GM06990 (cell line): Measurements from ENCODE around the gene ZNF710.
"Not testable (repeated sequence)": the region's sequence is repeated elsewhere in the genome, so short reads cannot be mapped to it uniquely, and the experiment has no call there.

Experiments used
- DNase-seq: peaks from one replicate; pipeline ENCODE4 v3.0.0-alpha.2; 2011; ENCODE audit not compliant: insufficient read length; ENCODE audit errors: extremely low read depth
- H3K27me3 ChIP-seq: replicated peaks from 2 replicates; pipeline ENCODE4 v1.6.0; 2011; ENCODE audit warnings: low read length; ENCODE audit not compliant: control insufficient read depth, insufficient read depth
- H3K36me3 ChIP-seq: 2 replicates; pipeline ENCODE4 v1.5.1; 2011; ENCODE audit warnings: low read length; ENCODE audit not compliant: control insufficient read depth, insufficient read depth
- H3K4me3 ChIP-seq: replicated peaks from 2 replicates; pipeline ENCODE4 v1.5.1; 2011; ENCODE audit warnings: low read depth, mild to moderate bottlenecking, control low read depth, low read length
- TF ChIP-seq, protein P1 (sequence below): IDR thresholded peaks from 2 replicates; pipeline ENCODE4 v1.5.1; 2011; ENCODE audit warnings: low read length, control low read depth, mild to moderate bottlenecking, inconsistent platforms; ENCODE audit not compliant: insufficient read depth, poor library complexity, severe bottlenecking

ZNF710 gene, protein sequence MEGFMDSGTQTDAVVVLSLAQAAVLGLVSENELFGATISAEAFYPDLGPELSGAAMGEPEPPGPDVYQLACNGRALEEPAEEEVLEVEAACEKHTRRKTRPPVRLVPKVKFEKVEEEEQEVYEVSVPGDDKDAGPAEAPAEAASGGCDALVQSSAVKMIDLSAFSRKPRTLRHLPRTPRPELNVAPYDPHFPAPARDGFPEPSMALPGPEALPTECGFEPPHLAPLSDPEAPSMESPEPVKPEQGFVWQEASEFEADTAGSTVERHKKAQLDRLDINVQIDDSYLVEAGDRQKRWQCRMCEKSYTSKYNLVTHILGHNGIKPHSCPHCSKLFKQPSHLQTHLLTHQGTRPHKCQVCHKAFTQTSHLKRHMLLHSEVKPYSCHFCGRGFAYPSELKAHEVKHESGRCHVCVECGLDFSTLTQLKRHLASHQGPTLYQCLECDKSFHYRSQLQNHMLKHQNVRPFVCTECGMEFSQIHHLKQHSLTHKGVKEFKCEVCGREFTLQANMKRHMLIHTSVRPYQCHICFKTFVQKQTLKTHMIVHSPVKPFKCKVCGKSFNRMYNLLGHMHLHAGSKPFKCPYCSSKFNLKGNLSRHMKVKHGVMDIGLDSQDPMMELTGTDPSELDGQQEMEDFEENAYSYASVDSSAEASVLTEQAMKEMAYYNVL

DNA sequence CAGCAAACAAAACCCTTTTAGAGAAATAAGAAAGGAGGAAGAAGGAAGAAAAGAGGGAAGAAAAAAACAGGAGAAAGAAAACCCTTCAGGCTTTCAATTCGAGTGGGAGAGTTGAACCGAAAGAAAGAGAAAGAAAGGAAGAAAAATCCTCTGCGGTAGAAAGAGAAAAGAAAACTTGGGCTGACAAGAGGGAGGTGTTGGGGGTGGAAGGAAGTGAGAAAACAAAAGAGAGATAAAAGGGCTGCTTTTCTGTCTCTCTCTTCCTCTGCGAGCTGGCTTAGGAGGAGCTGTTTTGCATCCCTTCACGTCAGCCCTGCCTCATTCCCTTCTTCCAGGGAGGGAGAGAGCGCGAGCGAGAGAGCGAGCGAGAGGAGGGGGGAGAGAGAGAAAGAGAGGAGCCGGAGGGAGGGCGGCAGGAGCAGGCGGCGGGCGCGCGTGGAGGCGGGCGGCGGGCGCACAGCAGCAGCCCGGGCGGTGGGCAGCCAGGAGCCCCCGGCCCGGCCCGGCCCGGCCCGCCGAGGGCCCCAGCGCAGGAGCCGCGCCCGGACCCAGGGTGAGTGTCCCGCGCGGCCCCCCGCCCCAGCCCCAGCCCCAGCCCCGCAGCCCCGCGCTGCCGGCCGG lies at the start of gene ZNF710:
ZNF710 (plus strand) TSS at position 263 of the 621 bp plus-strand sequence. CDS start 65,814 bp downstream, outside the sequence.
- TF ChIP-seq, protein P1, sequence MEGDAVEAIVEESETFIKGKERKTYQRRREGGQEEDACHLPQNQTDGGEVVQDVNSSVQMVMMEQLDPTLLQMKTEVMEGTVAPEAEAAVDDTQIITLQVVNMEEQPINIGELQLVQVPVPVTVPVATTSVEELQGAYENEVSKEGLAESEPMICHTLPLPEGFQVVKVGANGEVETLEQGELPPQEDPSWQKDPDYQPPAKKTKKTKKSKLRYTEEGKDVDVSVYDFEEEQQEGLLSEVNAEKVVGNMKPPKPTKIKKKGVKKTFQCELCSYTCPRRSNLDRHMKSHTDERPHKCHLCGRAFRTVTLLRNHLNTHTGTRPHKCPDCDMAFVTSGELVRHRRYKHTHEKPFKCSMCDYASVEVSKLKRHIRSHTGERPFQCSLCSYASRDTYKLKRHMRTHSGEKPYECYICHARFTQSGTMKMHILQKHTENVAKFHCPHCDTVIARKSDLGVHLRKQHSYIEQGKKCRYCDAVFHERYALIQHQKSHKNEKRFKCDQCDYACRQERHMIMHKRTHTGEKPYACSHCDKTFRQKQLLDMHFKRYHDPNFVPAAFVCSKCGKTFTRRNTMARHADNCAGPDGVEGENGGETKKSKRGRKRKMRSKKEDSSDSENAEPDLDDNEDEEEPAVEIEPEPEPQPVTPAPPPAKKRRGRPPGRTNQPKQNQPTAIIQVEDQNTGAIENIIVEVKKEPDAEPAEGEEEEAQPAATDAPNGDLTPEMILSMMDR, result no peak
- peak within 1 kb of the TSS; percentile 79 for H3K4me3 ChIP-seq
- H3K27me3 ChIP-seq, result no peaks in the 10 kb centered on the region
- no peaks in the 10 kb centered on the region; the same call in 1 of the 2 replicates for H3K36me3 ChIP-seq
- DNase-seq, result peak; percentile 51

DNA sequence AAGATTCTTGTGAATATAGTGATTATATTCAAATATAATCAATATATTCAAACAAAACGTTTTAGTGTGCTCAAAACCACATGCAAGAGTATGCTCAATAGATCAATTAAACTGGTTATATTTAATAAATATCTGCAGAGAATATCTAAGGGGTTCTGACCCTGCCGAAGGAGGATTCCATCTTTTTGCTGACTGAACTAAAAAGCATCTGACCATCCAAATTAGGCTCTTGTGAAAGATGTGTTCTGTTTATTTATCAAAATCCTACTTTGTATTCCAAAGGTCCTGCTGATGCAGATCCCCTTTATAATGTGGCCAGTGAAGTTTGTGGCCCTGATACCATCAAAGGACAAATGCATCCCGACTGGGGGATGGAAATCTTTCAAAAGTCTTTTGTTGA lies 46.6 kb upstream of the ZNF710 start:
- no peaks in the 10 kb centered on the region for H3K27me3 ChIP-seq
- no peaks in the 10 kb centered on the region for H3K36me3 ChIP-seq
- H3K4me3 ChIP-seq, result no peak overlapping the region
- TF ChIP-seq, protein P1, result no peak
- no peak for DNase-seq

DNA sequence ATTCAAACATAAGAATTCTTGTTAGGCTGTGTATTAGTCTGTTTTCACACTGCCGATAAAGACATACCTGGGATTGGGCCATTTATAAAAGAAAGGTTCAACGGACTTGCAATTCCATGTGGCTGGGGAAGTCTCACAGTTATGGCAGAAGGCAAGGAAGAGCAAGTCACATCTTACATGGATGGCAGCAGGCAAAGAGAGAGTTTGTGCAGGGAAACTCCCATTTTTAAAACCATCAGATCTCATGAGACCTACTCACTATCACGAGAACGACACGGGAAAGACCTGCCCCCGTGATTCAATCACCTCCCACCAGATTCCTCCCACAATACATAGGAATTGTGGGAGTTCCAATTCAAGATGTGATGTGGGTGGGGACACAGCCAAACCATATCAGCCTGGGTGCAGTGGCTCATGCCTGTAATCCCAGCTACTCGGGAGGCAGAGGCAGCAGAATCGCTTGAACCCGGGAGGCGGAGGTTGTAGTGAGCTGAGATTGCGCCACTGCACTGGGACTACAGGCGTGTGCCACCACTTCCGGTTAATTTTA lies 45.6 kb upstream of the ZNF710 start:
- H3K4me3 ChIP-seq, DNase-seq, H3K27me3 ChIP-seq, H3K36me3 ChIP-seq: not testable (repeated sequence)

DNA sequence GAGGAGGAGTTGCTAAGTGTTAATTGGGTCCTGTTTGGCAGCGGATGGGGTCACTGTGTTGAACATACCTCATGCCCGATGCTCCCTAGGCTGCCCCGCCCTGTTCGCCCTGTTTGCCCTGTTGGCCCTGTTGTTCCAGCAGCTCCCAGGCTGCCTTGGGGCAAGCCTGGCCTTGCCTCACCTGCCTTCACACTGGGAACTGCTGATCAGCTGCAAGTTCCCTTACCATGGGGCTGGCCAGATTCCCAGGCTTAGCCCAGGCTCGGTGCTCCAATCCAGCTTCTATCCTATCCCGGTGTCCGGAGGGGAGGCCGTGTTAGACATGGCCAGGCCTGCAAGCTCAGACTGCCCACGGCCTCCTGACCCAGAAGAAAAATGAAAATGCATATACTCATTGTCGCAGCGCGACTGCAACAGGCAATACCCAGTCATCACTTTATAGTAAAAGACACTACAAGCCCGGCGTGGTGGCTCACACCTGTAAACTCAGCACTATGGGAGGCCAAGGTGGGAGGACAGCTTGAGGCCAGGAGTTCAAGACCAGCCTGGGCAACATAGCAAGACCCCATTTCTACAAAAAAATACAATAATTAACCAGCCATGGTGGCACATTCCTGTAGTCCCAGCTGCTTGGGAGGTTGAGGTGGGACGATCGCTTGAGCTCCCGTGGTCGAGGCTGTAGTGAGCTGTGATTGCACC lies 42.9 kb upstream of the ZNF710 start:
- Histone ChIP-seq H3K4me3 (no peak overlapping the region), H3K27me3 (no peaks in the 10 kb centered on the region), H3K36me3 (no peaks in the 10 kb centered on the region)
- TF ChIP-seq, protein P1, result no peak
- no peak for DNase-seq

DNA sequence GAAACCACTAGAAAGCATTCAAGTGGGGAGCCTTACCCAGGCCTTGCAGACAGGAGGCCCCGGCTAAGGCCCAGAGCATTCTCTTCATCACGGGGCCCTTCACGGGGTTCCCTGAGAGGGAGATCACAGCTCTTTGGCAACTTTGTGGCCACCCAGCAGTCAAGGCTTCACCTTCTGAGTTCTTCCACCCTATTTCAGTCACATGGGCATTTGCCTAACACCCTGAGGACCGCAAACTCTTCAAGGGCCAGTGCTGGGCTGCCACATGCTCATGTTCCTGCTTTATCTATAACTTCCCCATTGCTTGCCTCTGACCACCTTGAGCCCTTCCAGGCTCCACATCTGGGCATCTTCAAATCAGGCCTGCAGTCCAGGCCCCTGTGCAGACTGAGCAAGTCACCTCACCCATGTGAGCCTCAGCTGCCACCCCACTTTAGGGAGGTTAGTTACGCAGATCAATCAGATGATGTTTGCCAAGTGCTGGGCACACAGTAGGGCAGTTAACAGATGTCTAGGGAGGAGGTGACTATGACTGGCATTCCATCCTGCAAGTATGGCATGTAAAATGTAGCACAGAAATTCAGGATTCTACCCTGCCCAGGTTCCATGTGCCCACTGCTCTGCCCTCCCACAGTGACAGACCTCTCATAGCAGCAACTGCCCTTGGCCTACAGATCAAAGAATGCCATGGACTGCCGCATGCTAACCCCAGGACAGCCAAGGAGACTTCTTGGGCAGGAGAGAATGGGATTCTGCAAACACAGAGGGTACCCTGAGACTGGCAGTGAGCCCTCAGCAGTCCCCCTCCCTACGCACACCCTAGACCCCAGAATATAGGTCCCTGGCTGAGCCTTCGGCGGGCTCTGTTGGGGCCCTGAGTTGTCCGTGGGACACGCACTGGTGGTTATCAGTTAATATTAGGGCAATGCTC lies 37.6 kb upstream of the ZNF710 start:
- Histone ChIP-seq H3K36me3 (no peaks in the 10 kb centered on the region), H3K4me3 (no peak overlapping the region), H3K27me3 (no peaks in the 10 kb centered on the region)
- no peak for DNase-seq
- TF ChIP-seq, protein P1, result no peak
